DND-41 (cell line): ENCODE measurements around the gene HMOX1.

ENCODE experiments used
- ATAC-seq: fragments of 200-7000 bp; cut with Tn5 transposase; 3 replicates; pipeline ENCODE4 v1.9.1; 2021; ENCODE audit warnings: low read depth; ENCODE audit not compliant: insufficient read depth
- DNase-seq: peaks from one replicate; pipeline ENCODE4 v3.0.0-alpha.2; 2020
- H2AFZ ChIP-seq: 2 replicates; pipeline ENCODE4 v1.6.0; 2012; ENCODE audit warnings: low read depth, low read length
- H3K27ac ChIP-seq: 2 replicates; pipeline ENCODE4 v1.5.1; 2012; ENCODE audit warnings: low read length, inconsistent platforms
- H3K27me3 ChIP-seq: fragments of 200-600 bp; sonication (generic); 2 replicates; pipeline ENCODE4 v1.6.0; 2012; ENCODE audit warnings: low read length, mild to moderate bottlenecking, inconsistent platforms; ENCODE audit not compliant: insufficient read depth, poor library complexity
- H3K36me3 ChIP-seq: 2 replicates; pipeline ENCODE4 v1.5.1; 2012; ENCODE audit warnings: low read length, inconsistent platforms; ENCODE audit not compliant: insufficient read depth
- H3K4me1 ChIP-seq: 2 replicates; pipeline ENCODE4 v1.5.1; 2012; ENCODE audit warnings: mild to moderate bottlenecking, low read length; ENCODE audit not compliant: insufficient read depth
- H3K4me2 ChIP-seq: 2 replicates; pipeline ENCODE4 v1.6.0; 2012; ENCODE audit warnings: mild to moderate bottlenecking, moderate library complexity, low read length, inconsistent platforms; ENCODE audit not compliant: insufficient read depth
- H3K4me3 ChIP-seq, 2 experiments: fragments of 200-600 bp in 1 of 2; shearing (Covaris generic) in 1 of 2; 2 replicates each; pipeline ENCODE4 v1.5.1; 2012 to 2016; ENCODE audit warnings: inconsistent platforms in 2 of 2, low read length in 2 of 2, mild to moderate bottlenecking in 2 of 2, low read depth in 1 of 2, moderate library complexity in 1 of 2
- H3K79me2 ChIP-seq: 2 replicates; pipeline ENCODE4 v1.6.0; 2012; ENCODE audit warnings: low read length, inconsistent platforms; ENCODE audit not compliant: insufficient read depth
- H3K9ac ChIP-seq: 2 replicates; pipeline ENCODE4 v1.6.0; 2012; ENCODE audit warnings: low read depth, mild to moderate bottlenecking, inconsistent platforms, low read length, moderate library complexity
- H3K9me3 ChIP-seq: 2 replicates; pipeline ENCODE4 v1.5.1; 2012; ENCODE audit warnings: low read length, moderate library complexity, mild to moderate bottlenecking, inconsistent platforms; ENCODE audit not compliant: insufficient read depth, severe bottlenecking
- H4K20me1 ChIP-seq: 2 replicates; pipeline ENCODE4 v1.6.0; 2012; ENCODE audit warnings: low read length; ENCODE audit not compliant: insufficient read depth
- EZH2 ChIP-seq: IDR thresholded peaks from 3 replicates; pipeline ENCODE4 v1.6.1; 2012; ENCODE audit warnings: borderline replicate concordance, low read depth, mild to moderate bottlenecking, moderate library complexity, low read length, inconsistent platforms; ENCODE audit not compliant: severe bottlenecking
- TF ChIP-seq, protein P1 (sequence below): IDR thresholded peaks from 2 replicates; pipeline ENCODE4 v1.5.1; 2012; ENCODE audit warnings: borderline replicate concordance, low read length, moderate library complexity, mild to moderate bottlenecking; ENCODE audit not compliant: poor library complexity, severe bottlenecking; ENCODE audit errors: extremely low read depth

HMOX1 gene

DNA sequence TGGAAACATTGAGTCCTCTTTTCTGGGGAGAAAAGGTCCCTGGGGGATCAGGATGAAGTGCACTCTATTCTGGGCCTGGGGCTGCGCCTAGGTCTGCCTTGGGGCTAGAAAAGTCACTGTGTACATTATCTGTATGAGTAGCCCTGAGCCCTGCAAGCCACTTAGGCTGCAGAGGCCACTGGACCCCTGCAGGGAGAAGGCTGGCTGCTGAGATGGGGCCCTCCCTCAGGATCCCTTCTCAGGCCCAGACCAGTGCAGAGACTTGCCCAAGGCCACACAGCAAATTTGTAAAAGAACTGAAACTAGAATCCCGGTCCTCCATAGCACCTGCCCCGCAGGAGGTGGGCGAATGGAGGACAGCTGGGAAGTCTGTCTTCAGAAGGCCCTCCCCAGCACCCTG lies 26.8 kb upstream of the HMOX1 start:
- no peaks in the 10 kb centered on the region for H3K79me2 ChIP-seq
- H3K4me1 ChIP-seq: peaks cover 11% of the 10 kb centered on the region
- ATAC-seq: no peak

DNA sequence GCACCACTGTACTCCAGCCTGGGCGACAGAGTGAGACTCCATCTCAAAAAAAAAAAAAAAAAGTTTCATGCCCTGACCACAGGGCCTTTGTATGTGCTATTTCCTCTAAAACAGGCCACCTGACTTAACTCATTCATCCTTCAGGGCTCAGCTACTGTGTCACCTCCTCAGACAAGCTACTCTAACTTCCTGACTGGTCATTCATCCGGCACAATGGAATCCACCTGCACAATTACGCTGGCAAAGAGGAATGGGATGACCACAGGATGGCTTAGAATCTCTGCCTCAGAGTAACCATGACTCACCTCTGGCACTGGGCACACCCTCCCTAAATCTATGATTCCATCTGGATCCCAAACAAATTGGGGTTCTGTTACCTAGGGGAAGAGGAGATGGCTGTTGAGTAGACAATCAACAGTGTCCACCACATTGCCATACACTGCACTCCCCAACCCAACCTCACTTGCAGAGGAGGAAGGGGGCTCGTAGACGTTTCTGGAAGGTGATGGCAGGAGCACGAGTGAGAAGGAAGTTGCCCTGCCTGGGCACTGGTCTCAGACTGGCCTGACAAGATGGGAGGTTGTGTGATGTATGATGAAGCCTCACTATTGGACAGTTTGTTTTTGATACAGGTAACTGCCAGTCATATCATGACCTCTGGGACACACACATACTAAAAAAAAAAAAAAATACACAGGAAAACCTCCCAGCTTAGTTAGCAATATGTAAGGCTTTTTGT lies 22.8 kb upstream of the HMOX1 start:
- TF ChIP-seq, protein P1, sequence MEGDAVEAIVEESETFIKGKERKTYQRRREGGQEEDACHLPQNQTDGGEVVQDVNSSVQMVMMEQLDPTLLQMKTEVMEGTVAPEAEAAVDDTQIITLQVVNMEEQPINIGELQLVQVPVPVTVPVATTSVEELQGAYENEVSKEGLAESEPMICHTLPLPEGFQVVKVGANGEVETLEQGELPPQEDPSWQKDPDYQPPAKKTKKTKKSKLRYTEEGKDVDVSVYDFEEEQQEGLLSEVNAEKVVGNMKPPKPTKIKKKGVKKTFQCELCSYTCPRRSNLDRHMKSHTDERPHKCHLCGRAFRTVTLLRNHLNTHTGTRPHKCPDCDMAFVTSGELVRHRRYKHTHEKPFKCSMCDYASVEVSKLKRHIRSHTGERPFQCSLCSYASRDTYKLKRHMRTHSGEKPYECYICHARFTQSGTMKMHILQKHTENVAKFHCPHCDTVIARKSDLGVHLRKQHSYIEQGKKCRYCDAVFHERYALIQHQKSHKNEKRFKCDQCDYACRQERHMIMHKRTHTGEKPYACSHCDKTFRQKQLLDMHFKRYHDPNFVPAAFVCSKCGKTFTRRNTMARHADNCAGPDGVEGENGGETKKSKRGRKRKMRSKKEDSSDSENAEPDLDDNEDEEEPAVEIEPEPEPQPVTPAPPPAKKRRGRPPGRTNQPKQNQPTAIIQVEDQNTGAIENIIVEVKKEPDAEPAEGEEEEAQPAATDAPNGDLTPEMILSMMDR: no peak
- no peak for TF ChIP-seq EZH2
- no peak overlapping the region for H3K9ac ChIP-seq
- H3K4me2 ChIP-seq: no peak overlapping the region

More for the DNA sequence above, 26.8 kb upstream of the HMOX1 start:
- TF ChIP-seq, protein P1: no peak
- no peak for TF ChIP-seq EZH2
- no peaks in the 10 kb centered on the region for H3K27me3 ChIP-seq
- no peak overlapping the region for H3K4me2 ChIP-seq
- H2AFZ ChIP-seq: no peak overlapping the region
- no peak for DNase-seq
- H3K9me3 ChIP-seq: no peaks in the 10 kb centered on the region
- no peak overlapping the region for H3K9ac ChIP-seq
- H3K4me3 ChIP-seq: no peak overlapping the region
- H4K20me1 ChIP-seq: no peaks in the 10 kb centered on the region
- no peak overlapping the region for H3K27ac ChIP-seq
- H3K36me3 ChIP-seq: no peaks in the 10 kb centered on the region

DNA sequence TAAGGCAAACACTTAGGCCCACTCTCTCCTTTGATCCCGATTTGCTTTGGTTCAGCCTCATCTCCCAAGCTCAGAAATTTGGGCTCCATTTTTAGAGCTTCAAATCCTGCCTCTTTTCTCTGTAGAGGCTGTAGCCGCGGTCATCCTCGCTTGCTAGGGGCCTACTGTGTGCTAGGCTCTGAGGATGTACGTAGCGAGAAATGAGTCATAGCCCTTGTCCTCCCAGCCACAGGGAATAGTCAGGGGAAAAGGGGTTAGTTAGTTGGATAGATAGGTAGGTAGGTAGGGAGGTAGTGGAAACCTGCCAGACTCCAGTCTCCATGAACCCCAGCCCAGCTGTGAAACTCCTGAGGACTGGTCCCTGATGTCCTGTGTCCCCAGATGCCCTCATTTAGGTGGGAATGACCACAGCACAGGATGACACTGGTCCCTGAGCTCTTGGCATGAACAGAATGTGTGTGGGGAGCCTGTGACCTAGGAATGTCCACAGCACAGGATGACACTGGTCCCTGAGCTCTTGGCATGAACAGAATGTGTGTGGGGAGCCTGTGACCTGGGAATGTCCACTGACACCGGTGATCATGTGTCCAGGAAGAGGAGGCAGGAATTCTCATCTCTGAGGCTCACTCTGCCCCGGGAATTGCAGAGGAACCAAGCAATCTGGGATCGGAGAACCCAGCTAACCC lies 21.4 kb upstream of the HMOX1 start:
- no peaks in the 10 kb centered on the region for H3K9me3 ChIP-seq
- H4K20me1 ChIP-seq: no peaks in the 10 kb centered on the region
- no peak overlapping the region for H3K4me3 ChIP-seq
- TF ChIP-seq, protein P1: no peak
- TF ChIP-seq EZH2: no peak
- no peak overlapping the region for H3K4me2 ChIP-seq
- no peaks in the 10 kb centered on the region for H3K36me3 ChIP-seq
- DNase-seq (no peak), ATAC-seq (no peak)
- no peaks in the 10 kb centered on the region for H3K79me2 ChIP-seq
- H2AFZ ChIP-seq: no peak overlapping the region
- no peaks in the 10 kb centered on the region for H3K4me1 ChIP-seq
- H3K27me3 ChIP-seq: peaks cover 4% of the 10 kb centered on the region
- H3K27ac ChIP-seq: no peak overlapping the region
- no peak overlapping the region for H3K9ac ChIP-seq

More for the DNA sequence above, 22.8 kb upstream of the HMOX1 start:
- Histone ChIP-seq H3K27me3 (peaks cover 4% of the 10 kb centered on the region), H3K4me3 (no peak overlapping the region), H2AFZ (no peak overlapping the region), H4K20me1 (no peaks in the 10 kb centered on the region), H3K9me3 (no peaks in the 10 kb centered on the region), H3K27ac (no peak overlapping the region), H3K79me2 (no peaks in the 10 kb centered on the region), H3K4me1 (no peaks in the 10 kb centered on the region), H3K36me3 (no peaks in the 10 kb centered on the region)
- DNase-seq (no peak), ATAC-seq (no peak)
